Activated CD4-positive, alpha-beta memory T cell treated with anti-CD3 and anti-CD28 coated beads, Interleukin-2, amount 10 ng/mL, durations not matched to agents 7 days and 5 days (primary cell): ENCODE measurements around the gene FOXI1. TPM values are rescaled to one million over a fixed set of nuclear protein-coding genes. Genes with fewer than 3 reads are reported as not detected.

Source experiments
- CTCF ChIA-PET: fragments of 350-600 bp; sonication (Branson Sonifier 250); formaldehyde crosslinking; loops from one replicate; lab custom pipeline; 2021; ENCODE audit warnings: antibody characterized with exemption, inconsistent platforms; lab: Charles Lee
- POLR2A ChIA-PET: fragments of 350-600 bp; sonication (Branson Sonifier 250); formaldehyde crosslinking; loops from one replicate; lab custom pipeline; 2021; ENCODE audit warnings: antibody characterized with exemption; lab: Charles Lee
- DNase-seq: peaks from one replicate; pipeline ENCODE4 v3.0.0-alpha.2; 2020
- H3K27ac Mint-ChIP-seq: one replicate; pipeline ENCODE4 v1.8.0; 2021; ENCODE audit warnings: mild to moderate bottlenecking, mixed read lengths
- H3K27me3 Mint-ChIP-seq: one replicate; pipeline ENCODE4 v1.8.0; 2021; ENCODE audit warnings: mixed read lengths
- H3K36me3 Mint-ChIP-seq: one replicate; pipeline ENCODE4 v1.8.0; 2021; ENCODE audit warnings: low read depth, mixed read lengths
- H3K4me1 Mint-ChIP-seq: one replicate; pipeline ENCODE4 v1.8.0; 2021; ENCODE audit warnings: mixed read lengths
- H3K4me3 Mint-ChIP-seq: one replicate; pipeline ENCODE4 v1.8.0; 2021; ENCODE audit warnings: mild to moderate bottlenecking, mixed read lengths
- H3K9me3 Mint-ChIP-seq: one replicate; pipeline ENCODE4 v1.8.0; 2021; ENCODE audit warnings: mixed read lengths
- total RNA-seq, 2 experiments: library from RNA; stranded (reverse); gene quantifications; one replicate each; pipeline ENCODE4 v1.2.3, GENCODE V29; 2021

Gene FOXI1
- not detected for total RNA-seq

DNA sequence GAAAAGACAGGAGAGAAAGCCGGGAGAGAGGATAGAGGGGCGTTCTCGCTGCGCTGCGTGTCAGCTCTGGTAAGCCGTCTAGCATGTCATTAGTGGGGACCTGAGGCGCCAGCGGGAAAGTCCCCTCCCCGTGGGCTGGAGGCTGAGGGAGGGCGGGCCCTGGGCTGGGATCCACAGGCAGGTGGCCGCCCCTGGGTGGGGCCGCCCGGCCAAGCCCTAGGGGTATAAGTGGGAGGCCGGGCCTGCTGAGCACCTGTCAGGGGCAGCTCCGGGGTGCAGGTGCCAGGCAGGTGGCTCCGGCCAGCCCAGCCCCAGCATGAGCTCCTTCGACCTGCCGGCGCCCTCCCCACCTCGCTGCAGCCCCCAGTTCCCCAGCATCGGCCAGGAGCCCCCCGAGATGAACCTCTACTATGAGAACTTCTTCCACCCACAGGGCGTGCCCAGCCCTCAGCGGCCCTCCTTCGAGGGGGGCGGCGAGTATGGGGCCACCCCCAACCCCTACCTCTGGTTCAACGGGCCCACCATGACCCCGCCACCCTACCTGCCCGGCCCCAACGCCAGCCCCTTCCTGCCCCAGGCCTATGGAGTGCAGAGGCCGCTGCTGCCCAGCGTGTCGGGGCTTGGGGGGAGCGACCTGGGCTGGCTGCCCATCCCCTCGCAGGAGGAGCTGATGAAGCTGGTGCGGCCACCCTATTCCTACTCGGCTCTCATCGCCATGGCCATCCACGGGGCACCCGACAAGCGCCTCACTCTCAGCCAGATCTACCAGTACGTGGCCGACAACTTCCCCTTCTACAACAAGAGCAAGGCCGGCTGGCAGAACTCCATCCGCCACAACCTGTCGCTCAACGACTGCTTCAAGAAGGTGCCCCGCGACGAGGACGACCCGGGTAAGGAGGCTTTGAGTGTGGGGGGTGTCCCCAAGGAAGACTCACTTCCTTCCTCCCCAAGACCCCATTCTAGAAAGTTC lies at the start of gene FOXI1:
TSS of gene FOXI1 (plus strand) at position 256 of the 970 bp plus-strand sequence. CDS start at position 317, 61 bp downstream.
- no peaks in the 10 kb centered on the region for H3K4me1 Mint-ChIP-seq

DNA sequence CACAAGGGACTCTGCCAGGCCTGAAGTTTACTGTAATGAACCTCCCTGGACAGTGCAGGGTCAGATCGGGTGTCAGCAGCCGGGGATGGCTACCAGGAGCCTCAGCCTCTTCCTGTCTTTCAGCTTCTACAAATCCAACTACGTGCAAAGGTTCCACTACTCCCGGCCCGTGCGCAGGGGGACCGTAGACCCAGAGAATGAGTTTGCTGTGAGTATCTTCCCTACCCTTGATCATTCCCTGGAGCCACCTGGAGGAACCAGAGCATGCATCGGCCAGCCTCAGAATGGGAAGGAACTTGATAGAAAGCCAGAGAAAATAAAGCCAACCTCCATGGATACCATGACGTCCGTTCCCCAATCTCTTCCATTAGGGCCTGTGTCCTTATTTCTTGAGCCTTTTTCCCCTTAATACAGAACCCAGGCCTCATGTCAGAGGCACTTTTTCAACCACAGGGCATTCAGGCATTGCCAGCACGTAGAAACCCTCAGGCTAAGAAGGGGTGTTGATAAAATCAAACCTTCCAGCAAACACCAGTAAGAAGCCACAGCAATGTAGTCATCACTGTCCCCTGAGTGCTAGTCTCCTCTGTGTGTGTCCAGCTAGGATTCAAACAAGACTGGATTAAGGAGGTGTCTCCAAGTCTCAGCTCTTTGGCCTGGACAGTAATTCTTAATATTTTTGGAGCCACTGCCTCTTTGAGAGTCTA lies 49.0 kb upstream of the FOXI1 start:
- peaks cover 3% of the 10 kb centered on the region for H3K9me3 Mint-ChIP-seq
- DNase-seq, result no peak
- ChIA-PET POLR2A (no interaction called here), CTCF (no interaction called here)
- H3K27me3 Mint-ChIP-seq, result no peaks in the 10 kb centered on the region
- no peak overlapping the region for H3K27ac Mint-ChIP-seq
- peaks cover 86% of the 10 kb centered on the region for H3K36me3 Mint-ChIP-seq
- no peak overlapping the region for H3K4me3 Mint-ChIP-seq
- no peaks in the 10 kb centered on the region for H3K4me1 Mint-ChIP-seq

More for the DNA sequence above, at the start of gene FOXI1:
- Mint-ChIP-seq H3K27ac (no peak within 1 kb of the TSS), H3K9me3 (no peaks in the 10 kb centered on the region), H3K36me3 (no peaks in the 10 kb centered on the region), H3K27me3 (peaks cover 6% of the 10 kb centered on the region), H3K4me3 (no peak within 1 kb of the TSS)
- ChIA-PET POLR2A (no interaction called here), CTCF (interaction anchor here (1.0 to 1.1 kb wide), 2 partner anchors 35 to 520 kb away, joined by 3 to 4 read pairs; no protein-coding TSS in a partner anchor)
- peak; percentile 11 for DNase-seq

DNA sequence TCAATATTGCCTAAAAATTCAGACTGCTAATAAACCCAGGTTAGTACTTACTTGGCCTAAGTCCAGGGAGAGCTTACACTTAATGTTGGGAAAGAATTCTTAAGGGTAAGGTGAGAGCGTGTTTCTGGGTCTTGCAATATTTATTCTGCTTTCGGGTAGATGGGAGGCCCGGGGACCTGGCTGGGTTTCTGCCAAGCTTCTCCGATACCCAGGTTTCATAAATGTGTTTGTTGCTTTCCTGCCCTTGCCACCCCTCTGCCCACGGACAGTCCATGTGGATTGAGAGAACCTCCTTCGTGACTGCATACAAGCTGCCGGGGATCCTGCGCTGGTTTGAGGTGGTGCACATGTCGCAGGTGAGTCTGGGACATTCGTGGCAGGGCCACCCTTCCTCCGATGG lies 48.4 kb upstream of the FOXI1 start:
- ChIA-PET CTCF (no interaction called here), POLR2A (no interaction called here)
- H3K36me3 Mint-ChIP-seq, result peaks cover 85% of the 10 kb centered on the region
- H3K27ac Mint-ChIP-seq, result no peak overlapping the region
- no peaks in the 10 kb centered on the region for H3K4me1 Mint-ChIP-seq
- no peak overlapping the region for H3K4me3 Mint-ChIP-seq
- peaks cover 3% of the 10 kb centered on the region for H3K9me3 Mint-ChIP-seq
- H3K27me3 Mint-ChIP-seq, result no peaks in the 10 kb centered on the region
- DNase-seq, result no peak

DNA sequence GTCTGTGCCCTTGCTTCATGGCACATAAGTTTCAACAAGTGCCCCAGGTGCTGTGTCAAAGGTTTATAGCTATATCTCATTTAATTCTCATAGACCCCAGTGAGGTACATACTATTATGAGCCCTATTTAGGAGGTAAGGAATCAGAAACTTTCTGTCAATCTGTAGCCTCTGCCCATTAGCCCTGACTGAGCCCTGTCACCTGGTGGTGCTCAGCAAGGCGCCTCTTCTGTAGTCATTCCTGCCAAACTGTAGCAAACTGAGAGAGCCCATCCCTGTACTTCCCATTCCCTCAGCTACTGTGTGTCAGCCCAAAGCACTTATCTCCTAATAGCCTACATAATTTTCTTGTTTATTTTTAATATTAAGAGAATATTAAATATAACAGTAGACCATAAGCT lies 46.5 kb upstream of the FOXI1 start:
- Mint-ChIP-seq H3K4me3 (no peak overlapping the region), H3K27ac (no peak overlapping the region), H3K27me3 (no peaks in the 10 kb centered on the region), H3K4me1 (no peaks in the 10 kb centered on the region), H3K9me3 (peaks cover 3% of the 10 kb centered on the region), H3K36me3 (peaks cover 74% of the 10 kb centered on the region)
- POLR2A ChIA-PET, result no interaction called here
- no peak for DNase-seq
- CTCF ChIA-PET, result interaction anchor here (1.4 kb wide), 1 partner anchor 12 kb away, joined by 6 read pairs; no protein-coding TSS in a partner anchor

DNA sequence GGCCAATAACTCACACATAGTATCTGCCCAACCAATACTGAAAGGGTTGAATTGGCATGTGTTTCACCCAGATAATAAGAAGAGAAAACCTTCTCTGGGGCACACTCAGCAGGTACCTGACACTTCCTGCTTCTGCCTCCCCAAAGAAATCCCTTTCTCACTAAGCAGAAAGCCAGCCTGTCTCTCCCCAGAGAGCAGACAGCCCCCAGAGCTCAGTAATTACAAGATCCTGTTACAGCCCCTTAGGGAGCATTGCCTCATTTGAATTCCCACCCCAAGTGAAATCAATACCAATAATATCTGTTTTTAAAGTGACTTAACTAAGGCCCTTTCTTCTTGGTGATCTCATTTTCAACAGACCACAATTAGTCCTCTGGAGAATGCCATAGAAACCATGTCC lies 38.5 kb upstream of the FOXI1 start:
- ChIA-PET CTCF (no interaction called here), POLR2A (no interaction called here)
- H3K36me3 Mint-ChIP-seq, result peaks cover 70% of the 10 kb centered on the region
- no peak overlapping the region for H3K27ac Mint-ChIP-seq
- H3K27me3 Mint-ChIP-seq, result no peaks in the 10 kb centered on the region
- H3K4me3 Mint-ChIP-seq, result no peak overlapping the region
- H3K9me3 Mint-ChIP-seq, result no peaks in the 10 kb centered on the region
- DNase-seq, result no peak
- H3K4me1 Mint-ChIP-seq, result no peaks in the 10 kb centered on the region

DNA sequence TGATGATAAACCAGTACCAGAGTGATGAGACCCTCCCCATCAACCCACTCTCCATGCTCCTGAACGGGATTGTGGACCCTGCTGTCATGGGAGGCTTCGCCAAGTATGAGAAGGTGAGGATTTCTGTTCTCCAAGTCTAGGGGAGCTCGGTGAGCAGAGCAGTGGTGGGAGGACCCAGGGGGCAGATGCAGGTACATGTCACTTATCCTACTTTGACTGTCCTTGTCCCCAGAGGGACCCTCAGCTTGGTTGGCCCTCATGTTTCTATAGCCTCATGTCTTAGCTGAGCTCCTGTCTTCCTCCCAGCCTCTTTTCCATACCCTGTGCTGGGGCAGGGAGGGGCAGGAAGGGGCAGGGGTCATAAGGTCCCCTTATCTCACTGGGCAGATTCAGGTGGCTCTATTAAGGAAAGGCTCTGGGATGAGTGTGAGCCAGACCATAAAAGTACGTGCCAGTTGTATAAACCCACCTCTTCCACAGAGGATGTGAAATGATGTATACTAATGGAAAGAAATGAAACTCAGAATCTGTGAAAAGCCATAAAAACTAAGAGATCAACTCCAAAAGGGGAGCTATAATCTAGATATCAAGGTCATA lies 38.0 kb upstream of the FOXI1 start:
- H3K27ac Mint-ChIP-seq, result no peak overlapping the region
- no peaks in the 10 kb centered on the region for H3K9me3 Mint-ChIP-seq
- H3K36me3 Mint-ChIP-seq, result peaks cover 69% of the 10 kb centered on the region
- no peak for DNase-seq
- no peak overlapping the region for H3K4me3 Mint-ChIP-seq
- H3K27me3 Mint-ChIP-seq, result no peaks in the 10 kb centered on the region
- H3K4me1 Mint-ChIP-seq, result no peaks in the 10 kb centered on the region
- ChIA-PET CTCF (interaction anchor here (1.2 to 1.4 kb wide), 2 partner anchors 8 to 11 kb away, joined by 3 read pairs; no protein-coding TSS in a partner anchor), POLR2A (no interaction called here)

DNA sequence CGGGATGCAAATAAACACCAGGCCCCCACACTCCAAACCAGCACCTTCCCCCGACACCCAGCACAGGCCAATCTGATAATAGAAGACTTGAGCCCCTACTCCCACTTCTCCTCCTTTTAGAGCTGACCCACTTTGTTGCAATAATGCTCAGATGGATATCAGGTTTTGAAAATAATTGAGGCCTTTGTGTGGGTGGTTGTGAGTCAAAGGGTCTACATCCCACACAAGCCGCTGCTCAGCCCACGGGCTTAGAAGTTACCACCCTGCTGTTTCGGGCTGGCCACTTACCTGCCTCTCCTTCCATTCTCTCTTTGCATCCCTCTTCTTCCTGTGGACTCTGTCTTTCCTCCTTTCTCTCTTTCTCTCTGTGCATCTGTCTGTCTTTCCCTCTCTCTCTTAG lies 36.2 kb upstream of the FOXI1 start:
- ChIA-PET POLR2A (no interaction called here), CTCF (no interaction called here)
- Mint-ChIP-seq H3K36me3 (peaks cover 65% of the 10 kb centered on the region), H3K27ac (no peak overlapping the region), H3K4me1 (no peaks in the 10 kb centered on the region), H3K9me3 (no peaks in the 10 kb centered on the region), H3K4me3 (no peak overlapping the region), H3K27me3 (no peaks in the 10 kb centered on the region)
- no peak for DNase-seq

DNA sequence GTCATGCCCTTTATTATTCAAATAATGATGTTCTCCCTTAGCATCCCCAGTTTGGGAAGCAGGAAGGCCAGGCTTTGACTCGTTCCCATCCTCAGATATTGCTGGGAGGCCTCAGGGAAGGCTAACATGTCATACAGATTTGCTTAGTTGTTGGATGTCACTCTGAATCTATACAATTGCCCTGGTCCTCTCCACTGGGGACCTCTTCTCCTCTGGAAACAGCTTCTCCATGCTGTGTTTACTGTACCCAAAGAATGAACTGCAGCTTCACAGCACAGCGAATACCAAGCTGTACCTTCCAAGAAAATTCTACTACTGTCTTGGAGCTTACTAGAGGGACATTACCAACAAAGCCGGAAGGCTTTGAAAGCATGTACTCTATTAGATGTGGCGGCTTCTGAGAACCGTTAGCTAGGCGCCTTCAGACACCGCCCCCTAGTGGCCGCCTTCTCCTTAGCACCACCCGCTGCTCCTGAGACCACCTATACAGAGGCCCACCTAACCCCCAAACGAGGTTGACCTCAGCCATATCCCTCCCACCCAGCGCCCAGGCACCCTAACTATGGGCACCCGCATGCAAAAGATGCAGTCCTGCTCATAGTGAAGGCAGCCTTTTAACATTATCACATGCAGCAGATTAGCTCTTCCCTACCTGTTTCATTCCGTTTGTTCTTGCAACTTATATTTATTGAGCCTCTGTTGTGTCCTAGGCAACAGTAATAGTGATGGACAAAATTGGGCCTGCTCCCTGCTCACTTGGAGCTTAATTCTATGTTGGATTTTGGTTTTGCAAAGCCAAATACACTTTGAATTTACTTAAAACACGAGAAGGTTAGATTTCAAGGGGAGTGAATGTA lies 34.9 kb upstream of the FOXI1 start:
- DNase-seq, result no peak
- no peak overlapping the region for H3K4me3 Mint-ChIP-seq
- no peaks in the 10 kb centered on the region for H3K4me1 Mint-ChIP-seq
- CTCF ChIA-PET, result interaction anchor here (0.6 to 2.2 kb wide), 14 partner anchors 9 to 1481 kb away, joined by 3 to 13 read pairs (median 3); no protein-coding TSS in a partner anchor
- no peaks in the 10 kb centered on the region for H3K9me3 Mint-ChIP-seq
- peaks cover 70% of the 10 kb centered on the region for H3K36me3 Mint-ChIP-seq
- POLR2A ChIA-PET, result no interaction called here
- no peak overlapping the region for H3K27ac Mint-ChIP-seq
- H3K27me3 Mint-ChIP-seq, result no peaks in the 10 kb centered on the region

DNA sequence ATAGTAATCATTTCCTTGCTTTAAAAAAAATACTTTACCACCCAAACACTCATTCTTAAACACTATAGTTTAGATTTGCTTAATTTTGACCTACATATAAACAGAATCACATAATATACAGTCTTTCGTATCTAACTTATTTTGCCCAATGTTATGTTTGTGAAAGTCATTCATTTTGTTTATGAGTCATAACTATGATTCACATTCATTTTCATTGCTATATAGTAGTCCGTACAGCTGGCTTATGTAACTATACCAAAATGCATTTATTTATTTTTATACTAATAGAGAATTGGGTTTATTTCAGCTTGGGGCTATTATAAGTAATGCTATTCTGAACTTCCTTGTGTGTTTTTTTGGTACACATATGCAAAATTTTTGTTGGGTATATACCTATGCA lies 33.9 kb upstream of the FOXI1 start:
- peaks cover 74% of the 10 kb centered on the region for H3K36me3 Mint-ChIP-seq
- no peaks in the 10 kb centered on the region for H3K9me3 Mint-ChIP-seq
- no peaks in the 10 kb centered on the region for H3K27me3 Mint-ChIP-seq
- DNase-seq, result no peak
- H3K4me3 Mint-ChIP-seq, result no peak overlapping the region
- POLR2A ChIA-PET, result no interaction called here
- no peaks in the 10 kb centered on the region for H3K4me1 Mint-ChIP-seq
- CTCF ChIA-PET, result interaction anchor here (1.0 to 2.2 kb wide), 6 partner anchors 11 to 345 kb away, joined by 3 to 13 read pairs (median 5); no protein-coding TSS in a partner anchor
- no peak overlapping the region for H3K27ac Mint-ChIP-seq

DNA sequence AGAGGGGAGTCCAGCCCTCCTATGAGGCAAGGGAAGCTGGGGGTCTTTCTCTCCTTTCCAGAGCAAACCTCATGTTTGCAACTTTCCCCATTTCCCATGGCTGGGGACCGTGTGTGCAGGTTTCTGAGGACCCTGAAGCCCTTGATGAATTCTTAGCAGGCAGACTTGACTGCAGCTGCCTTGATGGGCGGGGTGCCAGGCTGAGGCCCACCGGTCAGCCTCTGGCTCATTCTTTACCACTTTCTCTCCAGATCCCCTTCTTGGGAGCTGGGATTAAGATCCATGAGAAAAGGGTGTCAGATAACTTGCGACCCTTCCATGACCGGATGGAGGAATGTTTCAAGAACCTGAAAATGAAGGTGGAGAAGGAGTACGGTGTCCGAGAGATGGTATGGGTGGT lies 30.0 kb upstream of the FOXI1 start:
- no peaks in the 10 kb centered on the region for H3K4me1 Mint-ChIP-seq
- ChIA-PET CTCF (no interaction called here), POLR2A (no interaction called here)
- H3K27ac Mint-ChIP-seq, result no peak overlapping the region
- peaks cover 75% of the 10 kb centered on the region for H3K36me3 Mint-ChIP-seq
- no peak for DNase-seq
- H3K9me3 Mint-ChIP-seq, result no peaks in the 10 kb centered on the region
- H3K4me3 Mint-ChIP-seq, result no peak overlapping the region
- no peaks in the 10 kb centered on the region for H3K27me3 Mint-ChIP-seq

DNA sequence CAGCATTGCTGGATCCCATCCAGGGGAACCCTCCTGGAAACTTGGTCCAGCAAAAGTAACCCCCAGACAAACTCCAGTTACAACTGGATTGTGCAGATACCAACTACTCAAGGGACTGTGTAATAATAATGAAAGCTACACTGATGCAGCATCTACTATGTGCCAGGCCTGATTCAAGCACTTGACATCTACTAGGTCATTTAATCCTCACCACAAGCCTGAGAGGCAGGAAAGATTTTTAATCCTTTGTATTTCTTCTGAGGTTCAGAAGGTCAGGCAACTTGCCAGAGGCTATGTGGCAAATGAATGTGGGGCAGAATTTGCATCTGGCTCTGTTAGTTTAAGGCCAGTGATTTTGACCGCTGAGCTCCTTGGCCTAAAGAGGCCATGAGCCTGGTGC lies 29.5 kb upstream of the FOXI1 start:
- H3K4me3 Mint-ChIP-seq, result no peak overlapping the region

DNA sequence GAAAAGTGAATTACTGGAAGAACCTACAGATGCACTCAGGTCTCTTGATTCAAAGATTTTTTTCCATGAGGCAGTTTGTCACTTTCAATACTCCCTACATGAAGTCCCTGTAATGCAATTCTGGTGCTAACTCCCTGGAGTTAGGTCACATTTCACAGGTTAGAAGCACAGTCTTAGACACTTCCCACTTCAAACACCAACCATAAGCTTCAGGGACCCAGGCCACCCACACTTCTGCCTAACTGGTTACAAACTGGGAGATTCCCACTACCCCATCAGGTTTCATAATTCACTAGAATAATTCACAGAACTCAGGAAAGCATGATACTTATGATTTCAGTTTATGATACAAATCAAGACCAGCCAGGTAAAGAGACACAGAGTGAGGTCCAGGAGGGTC lies 29.0 kb upstream of the FOXI1 start:
- Mint-ChIP-seq H3K4me3 (no peak overlapping the region), H3K9me3 (no peaks in the 10 kb centered on the region), H3K4me1 (no peaks in the 10 kb centered on the region), H3K27me3 (no peaks in the 10 kb centered on the region), H3K36me3 (peaks cover 73% of the 10 kb centered on the region), H3K27ac (no peak overlapping the region)
- no peak for DNase-seq
- ChIA-PET POLR2A (no interaction called here), CTCF (no interaction called here)

More for the DNA sequence above, 29.5 kb upstream of the FOXI1 start:
- CTCF ChIA-PET, result no interaction called here
- H3K36me3 Mint-ChIP-seq, result peaks cover 75% of the 10 kb centered on the region
- H3K27me3 Mint-ChIP-seq, result no peaks in the 10 kb centered on the region
- H3K4me1 Mint-ChIP-seq, result no peaks in the 10 kb centered on the region
- H3K27ac Mint-ChIP-seq, result no peak overlapping the region
- POLR2A ChIA-PET, result no interaction called here
- DNase-seq, result no peak
- H3K9me3 Mint-ChIP-seq, result no peaks in the 10 kb centered on the region
